Liver (tissue), 3 donors: ENCODE data around the gene SMIM5.

ENCODE experiments used
- EGR1 ChIP-seq, 2 donors: IDR thresholded peaks; 2 replicates each; pipeline ENCODE4 v1.6.1; 2016 to 2018; ENCODE audit warnings: antibody characterized with exemption in 2 of 2, low read depth in 2 of 2
- RXRA ChIP-seq, 2 donors: IDR thresholded peaks; 2 replicates each; pipeline ENCODE4 v1.6.1; 2017 to 2018; ENCODE audit warnings: antibody characterized with exemption in 2 of 2, mild to moderate bottlenecking in 1 of 2
- ZBTB33 ChIP-seq: IDR thresholded peaks from 2 replicates; pipeline ENCODE4 v1.6.1; 2016; ENCODE audit warnings: antibody characterized with exemption
- TF ChIP-seq, protein P1 (sequence below): fragments of 150-350 bp; IDR thresholded peaks from 2 replicates; pipeline ENCODE4 v1.5.1; 2017; ENCODE audit warnings: improper control_type of control experiment, low read depth, low read length; ENCODE audit not compliant: missing input control
- donor health status: healthy.
- donor health status: healthy.

GRCh38 chr17:75683583-75683982 is 50.3 kb downstream of the SMIM5 start:
- TF ChIP-seq RXRA (IDR thresholded peaks at IDR 0.05) (no peak), ZBTB33 (no peak), EGR1 (IDR thresholded peaks at IDR 0.05; ENCODE audit: low read depth in 2 of 2) (no peak)
- TF ChIP-seq, protein P1, sequence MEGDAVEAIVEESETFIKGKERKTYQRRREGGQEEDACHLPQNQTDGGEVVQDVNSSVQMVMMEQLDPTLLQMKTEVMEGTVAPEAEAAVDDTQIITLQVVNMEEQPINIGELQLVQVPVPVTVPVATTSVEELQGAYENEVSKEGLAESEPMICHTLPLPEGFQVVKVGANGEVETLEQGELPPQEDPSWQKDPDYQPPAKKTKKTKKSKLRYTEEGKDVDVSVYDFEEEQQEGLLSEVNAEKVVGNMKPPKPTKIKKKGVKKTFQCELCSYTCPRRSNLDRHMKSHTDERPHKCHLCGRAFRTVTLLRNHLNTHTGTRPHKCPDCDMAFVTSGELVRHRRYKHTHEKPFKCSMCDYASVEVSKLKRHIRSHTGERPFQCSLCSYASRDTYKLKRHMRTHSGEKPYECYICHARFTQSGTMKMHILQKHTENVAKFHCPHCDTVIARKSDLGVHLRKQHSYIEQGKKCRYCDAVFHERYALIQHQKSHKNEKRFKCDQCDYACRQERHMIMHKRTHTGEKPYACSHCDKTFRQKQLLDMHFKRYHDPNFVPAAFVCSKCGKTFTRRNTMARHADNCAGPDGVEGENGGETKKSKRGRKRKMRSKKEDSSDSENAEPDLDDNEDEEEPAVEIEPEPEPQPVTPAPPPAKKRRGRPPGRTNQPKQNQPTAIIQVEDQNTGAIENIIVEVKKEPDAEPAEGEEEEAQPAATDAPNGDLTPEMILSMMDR, result no peak
